Retinal pigment epithelial cell (primary cell): Measurements from ENCODE around the gene KSR2.

Experiments used
- DNase-seq: peaks from one replicate; pipeline ENCODE4 v3.0.0-alpha.2; 2010; ENCODE audit warnings: low read depth
- H3K4me3 ChIP-seq: 2 replicates; pipeline ENCODE4 v1.5.1; 2011; ENCODE audit warnings: mild to moderate bottlenecking, low read length, control low read depth, moderate library complexity
- TF ChIP-seq, protein P1 (sequence below): conservative IDR thresholded peaks from 2 replicates; pipeline ENCODE4 v1.5.1; 2011; ENCODE audit warnings: low read depth, low read length, control low read depth, inconsistent platforms

The KSR2 gene

DNA sequence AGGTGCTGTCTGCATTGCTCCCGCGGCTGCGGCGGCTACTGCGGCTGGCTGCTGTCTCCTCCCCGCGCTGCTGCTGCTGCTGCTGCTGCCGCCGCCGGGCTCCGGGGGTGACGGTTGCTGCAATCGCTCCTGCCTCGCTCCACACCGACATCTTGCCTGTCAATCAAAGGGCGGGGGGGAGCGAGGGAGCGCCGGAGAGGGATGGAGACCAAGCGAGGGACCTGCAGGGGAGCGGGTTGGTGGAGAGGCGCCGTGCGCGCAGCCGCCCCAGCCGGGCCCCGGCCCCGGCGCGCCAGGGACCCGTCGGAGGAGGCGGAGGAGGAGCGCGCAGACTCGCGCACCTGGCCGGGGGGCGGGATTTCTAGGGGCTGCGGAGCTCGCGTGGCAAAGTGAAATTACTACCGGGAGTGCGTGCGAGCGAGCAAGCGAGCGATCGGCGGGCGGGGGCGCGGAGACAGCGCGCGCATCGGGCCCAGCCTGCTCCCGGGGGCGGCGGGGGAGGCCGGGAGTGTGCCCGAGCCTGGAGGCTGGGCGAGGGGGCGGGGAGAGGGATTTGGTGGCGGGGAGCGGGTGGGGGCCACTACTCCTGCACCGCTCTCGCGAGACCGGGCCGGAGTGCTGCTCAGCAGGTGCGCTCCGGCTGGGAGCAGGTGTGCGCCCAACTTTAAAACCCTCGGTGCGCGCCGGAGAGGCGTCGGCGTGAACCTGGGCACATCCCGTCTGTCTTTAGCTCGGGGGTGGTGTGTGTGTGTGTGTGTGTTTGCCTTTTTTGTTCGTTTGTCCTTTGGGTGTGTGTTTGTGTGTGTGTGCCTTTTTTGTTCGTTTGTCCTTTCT lies at the start of gene KSR2:
Gene KSR2, minus strand, starts transcription at position 165 of the 834 bp plus-strand sequence. CDS start 735 bp downstream, outside the sequence.
- DNase-seq: peak; percentile 28
- H3K4me3 ChIP-seq: peak within 1 kb of the TSS; percentile 49
- TF ChIP-seq, protein P1, sequence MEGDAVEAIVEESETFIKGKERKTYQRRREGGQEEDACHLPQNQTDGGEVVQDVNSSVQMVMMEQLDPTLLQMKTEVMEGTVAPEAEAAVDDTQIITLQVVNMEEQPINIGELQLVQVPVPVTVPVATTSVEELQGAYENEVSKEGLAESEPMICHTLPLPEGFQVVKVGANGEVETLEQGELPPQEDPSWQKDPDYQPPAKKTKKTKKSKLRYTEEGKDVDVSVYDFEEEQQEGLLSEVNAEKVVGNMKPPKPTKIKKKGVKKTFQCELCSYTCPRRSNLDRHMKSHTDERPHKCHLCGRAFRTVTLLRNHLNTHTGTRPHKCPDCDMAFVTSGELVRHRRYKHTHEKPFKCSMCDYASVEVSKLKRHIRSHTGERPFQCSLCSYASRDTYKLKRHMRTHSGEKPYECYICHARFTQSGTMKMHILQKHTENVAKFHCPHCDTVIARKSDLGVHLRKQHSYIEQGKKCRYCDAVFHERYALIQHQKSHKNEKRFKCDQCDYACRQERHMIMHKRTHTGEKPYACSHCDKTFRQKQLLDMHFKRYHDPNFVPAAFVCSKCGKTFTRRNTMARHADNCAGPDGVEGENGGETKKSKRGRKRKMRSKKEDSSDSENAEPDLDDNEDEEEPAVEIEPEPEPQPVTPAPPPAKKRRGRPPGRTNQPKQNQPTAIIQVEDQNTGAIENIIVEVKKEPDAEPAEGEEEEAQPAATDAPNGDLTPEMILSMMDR: no peak

DNA sequence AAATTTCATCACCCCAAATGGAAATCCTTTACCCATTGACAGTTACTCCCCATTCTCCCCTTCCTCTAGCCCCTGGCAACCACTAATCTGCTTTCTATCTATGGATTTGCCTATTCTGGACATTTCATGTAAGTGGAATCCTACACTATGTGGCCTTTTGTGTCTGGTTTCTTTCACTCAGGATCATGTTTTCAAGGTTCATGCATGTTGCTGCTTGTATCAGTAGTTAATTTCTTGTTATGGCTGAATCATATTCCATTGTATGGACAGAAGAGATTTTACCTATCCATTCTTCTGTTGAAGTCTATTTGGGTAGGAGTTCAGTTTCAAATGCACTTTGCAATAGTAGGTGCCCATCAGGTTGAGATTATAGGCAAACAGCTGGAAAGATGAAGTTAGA lies 49.1 kb upstream of the KSR2 start:
- H3K4me3 ChIP-seq: peak overlapping the region; percentile 93
- TF ChIP-seq, protein P1: no peak
- no peak for DNase-seq

DNA sequence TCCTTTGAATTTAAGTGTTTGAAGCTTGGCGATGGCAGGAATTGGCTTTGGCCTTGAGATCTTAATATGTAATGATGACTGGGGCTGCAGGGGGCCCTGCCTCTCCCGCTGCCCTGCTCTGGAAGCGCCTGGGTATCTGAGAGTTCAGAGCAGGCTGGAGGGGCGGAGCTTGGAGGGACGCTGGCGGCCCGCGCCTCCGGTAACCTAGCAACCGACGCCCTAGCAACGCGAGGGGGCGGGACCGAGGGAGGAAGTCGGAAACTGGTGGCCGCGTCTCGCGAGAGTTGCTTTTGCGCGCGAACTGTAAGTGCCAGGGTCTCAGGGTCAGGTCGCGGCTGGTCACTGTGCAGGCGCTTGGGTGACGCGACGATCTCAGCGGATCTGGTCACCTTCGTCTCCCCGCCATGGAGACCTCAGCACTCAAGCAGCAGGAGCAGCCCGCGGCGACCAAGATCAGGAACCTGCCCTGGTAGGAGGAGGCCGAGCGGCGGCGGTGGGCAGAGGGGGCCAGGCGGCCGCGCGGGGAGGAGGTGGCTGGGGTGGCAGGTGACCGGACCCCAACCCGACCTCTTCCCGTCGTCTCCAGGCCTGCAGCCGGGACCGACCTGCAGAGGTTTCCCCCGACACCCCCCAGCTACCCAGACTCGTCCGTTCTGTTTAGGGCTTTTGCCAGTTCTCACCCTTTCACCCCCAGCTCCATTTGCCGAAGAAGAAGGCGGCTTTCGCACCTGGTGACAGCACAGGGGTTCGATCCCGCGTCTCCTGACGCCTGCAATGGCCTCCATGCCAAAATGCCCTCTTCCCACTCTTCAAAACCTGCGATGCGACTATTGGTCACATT lies 47.9 kb upstream of the KSR2 start, which contains the start of gene RFC5:
Gene RFC5, plus strand, starts transcription at position 280 of the 841 bp plus-strand sequence. Its CDS starts 125 bp downstream, at position 405.
- TF ChIP-seq, protein P1: no peak
- peak; percentile 72 for DNase-seq
- peak within 1 kb of the TSS; percentile 93 for H3K4me3 ChIP-seq

DNA sequence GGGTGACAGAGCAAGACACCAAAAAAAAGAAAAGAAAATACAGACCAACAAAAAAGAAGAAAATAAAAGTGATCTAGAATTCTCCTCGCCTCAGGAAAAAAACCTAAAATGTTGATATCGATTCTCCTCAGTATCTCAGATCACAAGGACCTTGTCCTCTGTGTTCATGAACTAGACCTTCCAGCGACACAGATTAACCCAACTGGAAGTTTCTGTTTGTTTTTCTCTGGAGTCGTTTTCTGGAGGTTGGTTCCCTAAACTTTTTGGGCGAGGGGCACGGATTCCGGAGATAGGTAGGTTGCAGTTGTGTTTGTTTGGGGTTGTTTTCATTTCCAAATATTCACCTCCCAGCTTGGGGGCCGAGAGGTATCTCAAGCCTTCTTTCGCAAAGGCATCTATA lies 47.2 kb upstream of the KSR2 start:
- peak overlapping the region; percentile 93 for H3K4me3 ChIP-seq
- TF ChIP-seq, protein P1: no peak
- DNase-seq: no peak

DNA sequence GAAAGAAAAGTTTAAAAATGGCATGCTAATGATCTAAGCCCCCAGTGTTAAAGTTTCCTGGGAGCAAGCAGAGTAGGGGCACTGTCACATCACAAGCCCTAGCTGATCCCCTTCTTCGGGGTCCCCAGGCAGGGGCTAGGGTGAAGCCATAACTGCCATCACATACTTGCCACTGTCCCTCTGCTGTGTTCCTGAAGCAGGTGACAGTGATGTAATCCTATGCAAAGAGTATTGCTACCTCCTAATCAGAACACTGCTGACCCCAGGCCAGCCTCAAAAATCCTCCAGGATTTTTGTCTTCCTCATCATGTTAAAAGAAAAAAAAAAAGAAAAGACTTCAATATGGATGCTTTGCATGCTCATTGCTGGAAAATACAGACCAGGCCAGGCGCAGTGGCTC lies 46.5 kb upstream of the KSR2 start:
- DNase-seq: no peak
- TF ChIP-seq, protein P1: no peak

DNA sequence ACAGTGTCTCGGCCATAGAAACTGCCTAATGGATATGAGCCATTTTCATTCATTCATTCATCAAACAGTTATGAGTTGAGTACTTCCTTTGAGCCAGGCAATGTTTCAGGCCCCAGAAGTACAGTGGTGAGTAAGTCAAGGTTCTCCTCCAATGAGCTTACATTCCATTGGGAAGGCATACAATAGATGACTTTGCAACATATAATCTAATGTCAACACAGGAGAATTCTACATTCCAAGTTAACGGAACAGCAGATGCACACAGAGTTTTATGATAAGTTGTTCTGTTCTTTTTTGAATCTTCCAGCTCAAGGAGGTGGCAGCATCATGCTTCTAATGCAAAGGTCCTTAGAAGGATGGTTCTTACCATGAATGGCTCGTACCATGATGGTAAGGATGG lies 44.5 kb upstream of the KSR2 start:
- no peak for DNase-seq
- H3K4me3 ChIP-seq: no peak overlapping the region
- TF ChIP-seq, protein P1: no peak

More for the DNA sequence above, 46.5 kb upstream of the KSR2 start:
- no peak overlapping the region for H3K4me3 ChIP-seq
